Erythroblast (primary cell): ENCODE measurements around the gene DYRK2.

Experiments used
- GATA1 ChIP-seq: IDR thresholded peaks from 2 replicates; pipeline ENCODE4 v1.6.1; 2011; ENCODE audit warnings: low read depth, mild to moderate bottlenecking, control low read depth, low read length, moderate library complexity
- POLR2A ChIP-seq: IDR thresholded peaks from 2 replicates; pipeline ENCODE4 v1.6.1; 2011; ENCODE audit warnings: mild to moderate bottlenecking, low read length

DNA sequence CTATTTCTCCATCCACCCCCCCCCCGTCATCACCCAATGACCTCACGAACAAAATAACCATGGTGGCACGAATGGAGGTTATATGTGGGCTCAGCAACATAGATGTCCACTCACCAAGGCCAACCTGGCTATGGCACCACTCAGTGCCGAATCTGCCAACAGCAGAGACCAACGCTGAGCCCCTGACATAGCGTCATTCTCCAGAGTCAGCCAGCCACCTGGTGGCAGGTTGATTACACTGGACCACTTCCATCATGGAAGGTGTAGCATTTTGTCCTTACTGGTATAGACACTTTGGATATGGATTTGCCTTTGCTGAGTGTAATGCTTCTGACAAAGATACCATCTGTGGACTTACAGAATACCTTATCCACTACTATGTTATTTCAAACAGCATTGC is 24.2 kb upstream of the DYRK2 start:
- TF ChIP-seq POLR2A = no peak
- TF ChIP-seq GATA1 = no peak
